MM.1S (cell line): ENCODE data around the gene REG4.

Experiments used
- DNase-seq: peaks from one replicate; pipeline ENCODE4 v3.0.0-alpha.2; 2015
- H2AFZ ChIP-seq: fragments of 300-600 bp; sonication (generic); 2 replicates; pipeline ENCODE4 v1.6.0; 2016; ENCODE audit warnings: antibody characterized with exemption, low read length
- H3F3A ChIP-seq: fragments of 300-600 bp; sonication (generic); 2 replicates; pipeline ENCODE4 v1.6.1; 2016; ENCODE audit warnings: mild to moderate bottlenecking, antibody characterized with exemption, low read length, moderate library complexity, mixed read lengths; ENCODE audit not compliant: insufficient read depth
- H3K27ac ChIP-seq: fragments of 300-600 bp; sonication (generic); 2 replicates; pipeline ENCODE4 v1.5.1; 2016; ENCODE audit warnings: mild to moderate bottlenecking, low read length
- H3K27me3 ChIP-seq: fragments of 300-600 bp; sonication (generic); replicated peaks from 2 replicates; pipeline ENCODE4 v1.6.0; 2016; ENCODE audit warnings: low read length; ENCODE audit not compliant: insufficient read depth
- H3K36me3 ChIP-seq: fragments of 300-600 bp; sonication (generic); replicated peaks from 2 replicates; pipeline ENCODE4 v1.6.1; 2016; ENCODE audit warnings: mild to moderate bottlenecking, low read length, mixed read lengths; ENCODE audit not compliant: insufficient read depth
- H3K4me1 ChIP-seq: fragments of 300-600 bp; sonication (generic); 2 replicates; pipeline ENCODE4 v1.6.1; 2016; ENCODE audit warnings: low read length, mixed read lengths
- H3K4me2 ChIP-seq: fragments of 300-600 bp; sonication (generic); 2 replicates; pipeline ENCODE4 v1.6.0; 2016; ENCODE audit warnings: low read depth, low read length
- H3K4me3 ChIP-seq: fragments of 300-600 bp; sonication (generic); 2 replicates; pipeline ENCODE4 v1.5.1; 2016; ENCODE audit warnings: low read length, mixed read lengths
- H3K79me2 ChIP-seq: fragments of 300-600 bp; sonication (generic); 2 replicates; pipeline ENCODE4 v1.6.1; 2016; ENCODE audit warnings: mixed run types, low read length, mixed read lengths
- H3K9ac ChIP-seq: fragments of 300-600 bp; sonication (generic); 2 replicates; pipeline ENCODE4 v1.6.1; 2016; ENCODE audit warnings: low read length, mixed read lengths
- H3K9me2 ChIP-seq: fragments of 300-600 bp; sonication (generic); replicated peaks from 2 replicates; pipeline ENCODE4 v1.6.1; 2016; ENCODE audit warnings: mild to moderate bottlenecking, low read length, mixed read lengths; ENCODE audit not compliant: insufficient read depth
- H3K9me3 ChIP-seq: fragments of 300-600 bp; sonication (generic); replicated peaks from 2 replicates; pipeline ENCODE4 v1.6.1; 2016; ENCODE audit warnings: mild to moderate bottlenecking, low read length, mixed read lengths; ENCODE audit not compliant: insufficient read depth
- H4K20me1 ChIP-seq: fragments of 300-600 bp; sonication (generic); 2 replicates; pipeline ENCODE4 v1.6.1; 2016; ENCODE audit warnings: mild to moderate bottlenecking, low read length, moderate library complexity, mixed read lengths; ENCODE audit not compliant: insufficient read depth
- EZH2 ChIP-seq: fragments of 300-600 bp; sonication (generic); optimal IDR thresholded peaks from 2 replicates; pipeline ENCODE3; 2017; ENCODE audit warnings: low read depth, mild to moderate bottlenecking, antibody characterized with exemption, low read length, mixed read lengths
- EZH2phosphoT487 ChIP-seq: fragments of 300-600 bp; sonication (generic); IDR thresholded peaks from 2 replicates; pipeline ENCODE4 v1.6.1; 2018; ENCODE audit warnings: antibody characterized with exemption, low read length
- TF ChIP-seq, protein P1 (sequence below): fragments of 300-600 bp; sonication (generic); IDR thresholded peaks from 2 replicates; pipeline ENCODE4 v1.5.1; 2016; ENCODE audit warnings: antibody characterized with exemption, low read length, mixed read lengths

The REG4 gene

DNA sequence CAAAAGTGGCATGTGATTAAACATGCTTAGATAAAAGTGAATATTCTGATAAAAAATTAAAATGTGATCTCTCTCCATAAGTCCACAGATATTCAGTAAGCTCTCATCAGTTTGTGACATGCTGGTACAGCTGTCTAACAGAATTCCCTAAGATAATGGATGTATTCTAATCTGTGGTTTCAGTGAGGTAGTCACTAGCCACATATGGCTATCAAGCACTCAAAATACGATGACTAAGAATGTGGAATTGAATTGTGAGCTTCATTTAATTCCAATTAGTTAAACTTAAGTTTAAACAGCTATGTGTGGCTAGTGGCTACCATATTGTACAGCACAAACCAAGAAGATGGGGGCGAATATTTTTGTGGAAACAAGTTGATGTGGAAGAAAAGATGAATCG is 4.1 kb upstream of the REG4 start:
- H4K20me1 ChIP-seq, result no peaks in the 10 kb centered on the region
- TF ChIP-seq, protein P1, sequence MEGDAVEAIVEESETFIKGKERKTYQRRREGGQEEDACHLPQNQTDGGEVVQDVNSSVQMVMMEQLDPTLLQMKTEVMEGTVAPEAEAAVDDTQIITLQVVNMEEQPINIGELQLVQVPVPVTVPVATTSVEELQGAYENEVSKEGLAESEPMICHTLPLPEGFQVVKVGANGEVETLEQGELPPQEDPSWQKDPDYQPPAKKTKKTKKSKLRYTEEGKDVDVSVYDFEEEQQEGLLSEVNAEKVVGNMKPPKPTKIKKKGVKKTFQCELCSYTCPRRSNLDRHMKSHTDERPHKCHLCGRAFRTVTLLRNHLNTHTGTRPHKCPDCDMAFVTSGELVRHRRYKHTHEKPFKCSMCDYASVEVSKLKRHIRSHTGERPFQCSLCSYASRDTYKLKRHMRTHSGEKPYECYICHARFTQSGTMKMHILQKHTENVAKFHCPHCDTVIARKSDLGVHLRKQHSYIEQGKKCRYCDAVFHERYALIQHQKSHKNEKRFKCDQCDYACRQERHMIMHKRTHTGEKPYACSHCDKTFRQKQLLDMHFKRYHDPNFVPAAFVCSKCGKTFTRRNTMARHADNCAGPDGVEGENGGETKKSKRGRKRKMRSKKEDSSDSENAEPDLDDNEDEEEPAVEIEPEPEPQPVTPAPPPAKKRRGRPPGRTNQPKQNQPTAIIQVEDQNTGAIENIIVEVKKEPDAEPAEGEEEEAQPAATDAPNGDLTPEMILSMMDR, result no peak
- TF ChIP-seq EZH2 (no peak), EZH2phosphoT487 (no peak)
- H3K4me1 ChIP-seq, result no peaks in the 10 kb centered on the region
- no peaks in the 10 kb centered on the region for H3F3A ChIP-seq
- H3K4me3 ChIP-seq, result no peak overlapping the region
- no peaks in the 10 kb centered on the region for H3K9me2 ChIP-seq
- H3K9ac ChIP-seq, result no peak overlapping the region
- H3K36me3 ChIP-seq, result no peaks in the 10 kb centered on the region
- H3K79me2 ChIP-seq, result no peaks in the 10 kb centered on the region
- H2AFZ ChIP-seq, result no peak overlapping the region
- no peak for DNase-seq
- no peak overlapping the region for H3K4me2 ChIP-seq
- H3K9me3 ChIP-seq, result no peaks in the 10 kb centered on the region
- H3K27me3 ChIP-seq, result no peaks in the 10 kb centered on the region
- no peak overlapping the region for H3K27ac ChIP-seq

DNA sequence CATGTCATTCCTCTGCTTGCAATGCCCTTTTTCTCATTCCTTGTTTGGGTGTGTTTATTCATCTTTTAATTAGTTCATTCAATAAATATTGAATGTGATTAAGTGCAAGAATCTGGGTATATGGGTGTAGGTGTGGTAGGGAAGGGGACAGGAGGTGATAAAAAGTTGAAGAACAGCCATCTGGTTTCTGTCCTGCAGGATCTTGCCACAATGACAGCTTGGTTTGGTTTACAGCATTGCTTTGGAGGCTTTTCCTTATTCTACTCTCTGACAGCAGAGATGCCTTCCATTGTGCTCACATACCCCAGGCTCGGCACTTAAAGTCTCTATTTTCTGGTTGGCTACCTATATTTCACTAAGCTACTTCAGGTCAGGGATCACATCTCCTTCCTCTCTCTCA is 3.0 kb upstream of the REG4 start:
- Histone ChIP-seq H3K79me2 (no peaks in the 10 kb centered on the region), H3K9ac (no peak overlapping the region), H2AFZ (no peak overlapping the region), H3K27me3 (no peaks in the 10 kb centered on the region), H3K9me3 (no peaks in the 10 kb centered on the region), H3K4me3 (no peak overlapping the region), H3K9me2 (no peaks in the 10 kb centered on the region), H3F3A (no peaks in the 10 kb centered on the region), H3K4me2 (no peak overlapping the region), H3K4me1 (no peaks in the 10 kb centered on the region), H3K36me3 (no peaks in the 10 kb centered on the region), H4K20me1 (no peaks in the 10 kb centered on the region), H3K27ac (no peak overlapping the region)
- TF ChIP-seq, protein P1, result no peak
- TF ChIP-seq EZH2, result no peak
- TF ChIP-seq EZH2phosphoT487, result no peak
- DNase-seq, result no peak

DNA sequence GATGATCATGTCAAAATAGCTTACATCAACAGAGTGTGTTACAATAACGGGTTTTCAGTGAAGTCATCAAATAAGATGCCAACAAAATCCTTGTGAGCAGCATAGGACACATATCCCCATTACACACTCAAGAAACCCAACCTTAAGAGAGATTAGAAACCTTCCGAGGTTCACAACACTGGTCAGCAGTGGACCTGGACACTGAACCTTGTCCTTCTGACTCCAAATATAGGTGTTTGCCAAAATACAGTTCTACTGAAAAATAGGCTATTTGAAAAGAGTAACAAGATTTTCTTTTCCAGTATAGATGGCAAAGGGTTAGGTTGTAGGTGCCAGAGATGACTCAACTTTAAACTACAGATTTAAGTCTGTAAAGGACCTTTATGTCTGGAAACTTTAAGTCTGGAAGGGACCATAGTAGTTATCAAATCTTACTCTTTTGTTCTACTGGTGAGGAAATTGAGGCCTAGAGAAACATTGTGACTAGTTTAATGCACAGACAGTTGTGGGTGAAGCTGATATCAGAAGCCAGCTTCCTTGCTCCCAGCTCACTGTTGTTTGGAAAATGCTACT is 811 bp upstream of the REG4 start:
- Histone ChIP-seq H3K27ac (no peak overlapping the region), H4K20me1 (no peaks in the 10 kb centered on the region), H3K9me3 (no peaks in the 10 kb centered on the region), H3K9ac (no peak overlapping the region), H3K27me3 (no peaks in the 10 kb centered on the region), H3K4me2 (no peak overlapping the region), H3F3A (no peaks in the 10 kb centered on the region), H3K79me2 (no peaks in the 10 kb centered on the region), H3K36me3 (no peaks in the 10 kb centered on the region), H2AFZ (no peak overlapping the region), H3K4me3 (no peak overlapping the region), H3K9me2 (no peaks in the 10 kb centered on the region), H3K4me1 (0 out of 2 replicates have a peak, but pooled peaks cover 4% of the 10 kb centered on the region)
- TF ChIP-seq EZH2 (no peak), EZH2phosphoT487 (no peak)
- TF ChIP-seq, protein P1, result no peak
- DNase-seq, result no peak
